Natural killer cell (primary cell): ENCODE results near the gene OSBP2. TPM values are rescaled to one million over a fixed set of nuclear protein-coding genes. Genes with fewer than 3 reads are reported as not detected.

Experiments
- ATAC-seq, 3 donors: fragments of 150-1000 bp in 2 of 3; fragments of 200-7000 bp in 1 of 3; cut with Tn5 transposase; 1 replicate in 1 of 3; 2 replicates in 2 of 3; pipeline ENCODE4 v1.10.0; 2021; ENCODE audit warnings: mild to moderate bottlenecking in 2 of 3, moderate library complexity in 2 of 3
- DNase-seq, 2 donors: peaks; one replicate each; pipeline versions ENCODE4 v3.0.0 to v3.0.0-alpha.2; 2013 to 2021; ENCODE audit warnings: mixed read lengths in 1 of 2
- H3K27ac ChIP-seq: one replicate; pipeline ENCODE4 v1.5.1; 2013; ENCODE audit warnings: mild to moderate bottlenecking, low read length
- H3K27me3 ChIP-seq: one replicate; pipeline ENCODE4 v1.6.1; 2013; ENCODE audit warnings: low read length; ENCODE audit not compliant: control insufficient read depth, insufficient read depth
- H3K36me3 ChIP-seq: one replicate; pipeline ENCODE4 v1.6.1; 2013; ENCODE audit warnings: low read length; ENCODE audit not compliant: control insufficient read depth, insufficient read depth
- H3K4me1 ChIP-seq: one replicate; pipeline ENCODE4 v1.6.1; 2013; ENCODE audit warnings: low read length; ENCODE audit not compliant: control insufficient read depth, insufficient read depth
- H3K4me3 ChIP-seq: one replicate; pipeline ENCODE4 v1.5.1; 2013; ENCODE audit warnings: low read length
- H3K9me3 ChIP-seq: one replicate; pipeline ENCODE4 v1.6.1; 2013; ENCODE audit warnings: low read length; ENCODE audit not compliant: control insufficient read depth, insufficient read depth
- H3K27ac Mint-ChIP-seq, 2 donors: one replicate each; pipeline ENCODE4 v1.8.0; 2022; ENCODE audit warnings: mild to moderate bottlenecking in 2 of 2, mixed read lengths in 2 of 2, moderate library complexity in 1 of 2
- H3K27me3 Mint-ChIP-seq, 2 donors: one replicate each; pipeline ENCODE4 v1.8.0; 2022; ENCODE audit warnings: low read depth in 2 of 2, mixed read lengths in 2 of 2
- H3K36me3 Mint-ChIP-seq: one replicate; pipeline ENCODE4 v1.8.0; 2022; ENCODE audit warnings: mixed read lengths
- H3K4me1 Mint-ChIP-seq, 2 donors: one replicate each; pipeline ENCODE4 v1.8.0; 2022; ENCODE audit warnings: mixed read lengths in 2 of 2
- H3K4me3 Mint-ChIP-seq: one replicate; pipeline ENCODE4 v1.8.0; 2022; ENCODE audit warnings: mild to moderate bottlenecking, moderate library complexity, mixed read lengths
- H3K9me3 Mint-ChIP-seq, 2 donors: one replicate each; pipeline ENCODE4 v1.8.0; 2022; ENCODE audit warnings: mixed read lengths in 2 of 2
- WGBS: methylation state at CpG from one replicate; pipeline ENCODE4 v1.1.7; 2013; ENCODE audit warnings: missing lambda C conversion rate; ENCODE audit not compliant: insufficient coverage; 5-methylcytosine and 5-hydroxymethylcytosine counted together
- intact Hi-C: fragments of 100-400 bp; cut with micrococcal nuclease; formaldehyde crosslinking; loops from one replicate; pipeline ENCODE4 v1.14.2; 2022
- total RNA-seq, 4 donors: library from RNA; stranded (reverse); fragments of 120-200 nt in 1 of 4; gene quantifications; one replicate each; pipeline versions ENCODE4 v1.2.3 to v1.2.4, GENCODE V29; 2013 to 2022
- TF ChIP-seq, protein P1 (sequence below): fragments of 200-600 bp; IDR thresholded peaks from one replicate; pipeline ENCODE4 v1.8.0; 2022; ENCODE audit warnings: antibody characterized with exemption

Gene OSBP2
- total RNA-seq, 3 donors from 2014 or later (not counting 1 experiment from before 2014, with no cell fraction given) = 0.65 to 1.2 (median 0.79) TPM

GRCh38 chr22:30824711-30825110 is 130.0 kb downstream of the OSBP2 start:
- no peak overlapping the region for H3K27ac ChIP-seq
- H3K4me3 Mint-ChIP-seq = no peak overlapping the region
- H3K27ac Mint-ChIP-seq = no peak overlapping the region
- TF ChIP-seq, protein P1, sequence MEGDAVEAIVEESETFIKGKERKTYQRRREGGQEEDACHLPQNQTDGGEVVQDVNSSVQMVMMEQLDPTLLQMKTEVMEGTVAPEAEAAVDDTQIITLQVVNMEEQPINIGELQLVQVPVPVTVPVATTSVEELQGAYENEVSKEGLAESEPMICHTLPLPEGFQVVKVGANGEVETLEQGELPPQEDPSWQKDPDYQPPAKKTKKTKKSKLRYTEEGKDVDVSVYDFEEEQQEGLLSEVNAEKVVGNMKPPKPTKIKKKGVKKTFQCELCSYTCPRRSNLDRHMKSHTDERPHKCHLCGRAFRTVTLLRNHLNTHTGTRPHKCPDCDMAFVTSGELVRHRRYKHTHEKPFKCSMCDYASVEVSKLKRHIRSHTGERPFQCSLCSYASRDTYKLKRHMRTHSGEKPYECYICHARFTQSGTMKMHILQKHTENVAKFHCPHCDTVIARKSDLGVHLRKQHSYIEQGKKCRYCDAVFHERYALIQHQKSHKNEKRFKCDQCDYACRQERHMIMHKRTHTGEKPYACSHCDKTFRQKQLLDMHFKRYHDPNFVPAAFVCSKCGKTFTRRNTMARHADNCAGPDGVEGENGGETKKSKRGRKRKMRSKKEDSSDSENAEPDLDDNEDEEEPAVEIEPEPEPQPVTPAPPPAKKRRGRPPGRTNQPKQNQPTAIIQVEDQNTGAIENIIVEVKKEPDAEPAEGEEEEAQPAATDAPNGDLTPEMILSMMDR = no peak
- WGBS = 80% methylated on average over 8 of the region's 8 CpGs
- ATAC-seq (no peak), DNase-seq (no peak)
- intact Hi-C loops = no loop called here
- no peaks in the 10 kb centered on the region for H3K4me1 Mint-ChIP-seq
- no peaks in the 10 kb centered on the region for H3K9me3 Mint-ChIP-seq
- no peak overlapping the region for H3K4me3 ChIP-seq
- H3K36me3 Mint-ChIP-seq = no peaks in the 10 kb centered on the region
- peaks cover 38 to 40% of the 10 kb centered on the region in 2 donors for H3K27me3 Mint-ChIP-seq
- H3K4me1 ChIP-seq = peaks cover 3% of the 10 kb centered on the region
- H3K9me3 ChIP-seq = no peaks in the 10 kb centered on the region
- H3K36me3 ChIP-seq = no peaks in the 10 kb centered on the region
- peaks cover 10% of the 10 kb centered on the region for H3K27me3 ChIP-seq

DNA sequence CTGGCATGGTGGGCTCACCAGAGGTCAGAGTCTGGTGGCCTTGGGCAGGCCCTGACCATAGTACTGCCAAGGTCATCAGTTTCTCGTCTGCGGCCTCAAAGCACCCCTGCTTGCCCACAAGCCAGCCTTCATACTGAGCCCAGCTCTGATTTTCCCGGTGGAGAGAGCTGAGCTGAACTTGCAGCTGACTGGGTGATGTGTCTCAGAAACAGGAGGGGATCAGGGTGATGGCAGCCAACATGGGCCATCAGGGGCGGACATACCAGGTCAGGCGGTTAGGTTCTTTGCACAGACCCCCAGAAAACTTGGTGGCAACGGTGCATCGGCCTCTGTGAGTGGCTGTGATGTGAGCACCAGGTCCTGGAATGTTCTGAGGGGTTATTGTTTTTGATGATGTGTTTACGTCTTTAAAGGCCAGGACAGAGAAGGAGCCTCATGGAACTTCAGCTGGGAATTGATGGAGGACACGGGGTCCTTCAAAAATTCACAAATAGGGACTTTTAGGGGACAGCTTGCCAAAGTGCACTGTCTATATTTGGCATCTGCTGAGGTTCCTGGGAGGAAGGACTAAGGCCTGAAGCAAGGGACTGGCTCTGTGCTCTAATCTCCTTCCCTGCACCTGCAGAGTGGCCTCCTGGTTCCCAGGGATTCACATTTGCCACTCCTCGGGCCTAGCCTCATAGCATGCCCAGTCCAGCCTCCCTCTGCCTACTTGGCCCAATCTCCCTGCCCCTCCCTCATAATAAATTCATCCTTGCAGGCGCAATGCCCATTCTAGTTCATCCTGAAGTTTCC is 131.2 kb downstream of the OSBP2 start:
- H3K4me3 Mint-ChIP-seq = no peak overlapping the region
- peaks cover 34% of the 10 kb centered on the region in 2 donors for H3K27me3 Mint-ChIP-seq
- H3K9me3 ChIP-seq = no peaks in the 10 kb centered on the region
- H3K27ac ChIP-seq = no peak overlapping the region
- no peak overlapping the region for H3K27ac Mint-ChIP-seq
- no peaks in the 10 kb centered on the region for H3K36me3 Mint-ChIP-seq
- peaks cover 10% of the 10 kb centered on the region for H3K27me3 ChIP-seq
- WGBS = 85% methylated on average over 11 of the region's 11 CpGs
- no peaks in the 10 kb centered on the region for H3K36me3 ChIP-seq
- peaks cover 3% of the 10 kb centered on the region for H3K4me1 ChIP-seq
- H3K4me1 Mint-ChIP-seq = no peaks in the 10 kb centered on the region
- H3K9me3 Mint-ChIP-seq = no peaks in the 10 kb centered on the region
- intact Hi-C loops = no loop called here
- no peak for ATAC-seq
- DNase-seq = no peak
- H3K4me3 ChIP-seq = no peak overlapping the region
- TF ChIP-seq, protein P1 = no peak

DNA sequence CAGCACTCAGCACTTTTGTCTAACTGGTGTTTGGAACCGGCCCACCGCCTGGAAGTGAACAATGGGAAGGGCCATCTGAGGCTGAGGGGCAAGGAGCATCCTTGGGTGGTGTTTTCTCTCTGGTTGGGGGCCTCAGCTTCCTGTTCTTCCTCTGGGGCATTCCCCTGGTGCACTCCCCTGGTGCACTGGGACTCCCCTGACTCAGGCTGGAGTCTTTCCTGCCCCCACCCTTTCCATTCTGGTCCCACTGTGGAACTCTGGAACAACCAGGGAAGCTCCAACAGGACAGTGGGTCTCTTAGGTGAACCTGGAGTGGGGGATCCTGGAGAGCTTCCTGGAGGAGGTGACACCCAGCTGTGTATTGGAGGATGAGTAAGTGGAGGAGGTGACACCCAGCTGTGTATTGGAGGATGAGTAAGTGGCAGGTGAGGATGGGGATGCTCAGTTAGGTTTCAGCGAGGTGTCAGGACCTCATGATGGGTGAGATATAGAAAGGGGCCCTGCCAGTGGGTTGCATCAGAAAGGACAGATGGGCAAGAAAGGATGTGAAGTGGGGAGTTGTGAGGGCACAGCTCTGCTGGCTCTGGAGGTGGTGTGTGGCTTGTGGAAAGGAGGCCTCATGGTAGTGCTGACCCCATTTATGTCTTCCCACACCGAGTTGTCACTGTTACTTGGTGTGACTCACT is 132.1 kb downstream of the OSBP2 start:
- Mint-ChIP-seq H3K27ac (no peak overlapping the region), H3K9me3 (no peaks in the 10 kb centered on the region), H3K4me1 (no peaks in the 10 kb centered on the region), H3K36me3 (no peaks in the 10 kb centered on the region), H3K27me3 (peaks cover 25 to 26% of the 10 kb centered on the region in 2 donors), H3K4me3 (no peak overlapping the region)
- no peak overlapping the region for H3K4me3 ChIP-seq
- H3K9me3 ChIP-seq = no peaks in the 10 kb centered on the region
- peaks cover 10% of the 10 kb centered on the region for H3K27me3 ChIP-seq
- DNase-seq (no peak), ATAC-seq (no peak)
- 78% methylated on average over 4 of the region's 4 CpGs for WGBS
- peaks cover 3% of the 10 kb centered on the region for H3K4me1 ChIP-seq
- no peaks in the 10 kb centered on the region for H3K36me3 ChIP-seq
- TF ChIP-seq, protein P1 = no peak
- H3K27ac ChIP-seq = no peak overlapping the region
- intact Hi-C loops = no loop called here
